HG03565 (cell line): ENCODE measurements around the gene PSMD2.
"Not testable (repeated sequence)": the region's sequence is repeated elsewhere in the genome, so short reads cannot be mapped to it uniquely, and the experiment has no call there.

ENCODE experiments used
- ATAC-seq: cut with Tn5 transposase; IDR thresholded peaks from one replicate; pipeline ENCODE4 v1.9.1; 2021; ENCODE audit warnings: mild to moderate bottlenecking, moderate library complexity; ENCODE audit not compliant: unreplicated experiment

Gene PSMD2

GRCh38 chr3:184337981-184338380 is 38.9 kb downstream of the PSMD2 start:
- ATAC-seq = no peak

- no peak for ATAC-seq
Measured at GRCh38 chr3:184338511-184338945, 39.5 kb downstream of the PSMD2 start.

GRCh38 chr3:184339001-184339400 is 40.0 kb downstream of the PSMD2 start:
- ATAC-seq = no peak

- not testable (repeated sequence) for ATAC-seq
Measured at GRCh38 chr3:184339451-184340135, 40.6 kb downstream of the PSMD2 start.

GRCh38 chr3:184341925-184342324 is 42.9 kb downstream of the PSMD2 start:
- ATAC-seq = no peak

- ATAC-seq = no peak
Measured at GRCh38 chr3:184343200-184343876, 44.3 kb downstream of the PSMD2 start.

- ATAC-seq = no peak
Measured at GRCh38 chr3:184344579-184345316, 45.7 kb downstream of the PSMD2 start.

- ATAC-seq = no peak
Measured at GRCh38 chr3:184345317-184346144, 46.5 kb downstream of the PSMD2 start.

GRCh38 chr3:184346480-184347190 is 47.6 kb downstream of the PSMD2 start:
- no peak for ATAC-seq

GRCh38 chr3:184347321-184348056 is 48.4 kb downstream of the PSMD2 start:
- no peak for ATAC-seq

GRCh38 chr3:184348057-184348382 is 49.0 kb downstream of the PSMD2 start:
- no peak for ATAC-seq

GRCh38 chr3:184349563-184350470 is 50.8 kb downstream of the PSMD2 start:
- no peak for ATAC-seq

- no peak for ATAC-seq
Measured at GRCh38 chr3:184350618-184351017, 51.6 kb downstream of the PSMD2 start.

- no peak for ATAC-seq
Measured at GRCh38 chr3:184351511-184352148, 52.6 kb downstream of the PSMD2 start.

- no peak for ATAC-seq
Measured at GRCh38 chr3:184352149-184352785, 53.2 kb downstream of the PSMD2 start.

- ATAC-seq = no peak
Measured at GRCh38 chr3:184352897-184353545, 54.0 kb downstream of the PSMD2 start.

GRCh38 chr3:184353546-184353941 is 54.5 kb downstream of the PSMD2 start:
- no peak for ATAC-seq
